Left ventricle myocardium superior (tissue), 1 donor: ENCODE results near the gene HEPH. TPM values are rescaled to one million over a fixed set of nuclear protein-coding genes. Genes with fewer than 3 reads are reported as not detected.
"Not testable (repeated sequence)": the region's sequence is repeated elsewhere in the genome, so short reads cannot be mapped to it uniquely, and the experiment has no call there.

ENCODE experiments used
- ATAC-seq: fragments of 200-7000 bp; cut with Tn5 transposase; one replicate; pipeline ENCODE4 v1.9.1; 2020; ENCODE audit warnings: mild to moderate bottlenecking, moderate library complexity
- DNase-seq: peaks from one replicate; pipeline ENCODE4 v3.0.0-alpha.2; 2020
- intact Hi-C: fragments of 100-400 bp; cut with micrococcal nuclease; formaldehyde crosslinking; loops from one replicate; pipeline ENCODE4 v1.11.0; 2022
- total RNA-seq: library from RNA; stranded (reverse); fragmentation: NEBNext Ultra II Directional; extraction: Animal tissue kit (Norgen Biotek cat#: 25700); gene quantifications from one replicate; pipeline ENCODE4 v1.2.1, GENCODE V29; 2021
- donor health status: DM: no; HTN: yes; CAD: no; lungs with severe emphysema.

HEPH gene
- total RNA-seq, 1 donor from 2014 or later = 11.8 TPM

DNA sequence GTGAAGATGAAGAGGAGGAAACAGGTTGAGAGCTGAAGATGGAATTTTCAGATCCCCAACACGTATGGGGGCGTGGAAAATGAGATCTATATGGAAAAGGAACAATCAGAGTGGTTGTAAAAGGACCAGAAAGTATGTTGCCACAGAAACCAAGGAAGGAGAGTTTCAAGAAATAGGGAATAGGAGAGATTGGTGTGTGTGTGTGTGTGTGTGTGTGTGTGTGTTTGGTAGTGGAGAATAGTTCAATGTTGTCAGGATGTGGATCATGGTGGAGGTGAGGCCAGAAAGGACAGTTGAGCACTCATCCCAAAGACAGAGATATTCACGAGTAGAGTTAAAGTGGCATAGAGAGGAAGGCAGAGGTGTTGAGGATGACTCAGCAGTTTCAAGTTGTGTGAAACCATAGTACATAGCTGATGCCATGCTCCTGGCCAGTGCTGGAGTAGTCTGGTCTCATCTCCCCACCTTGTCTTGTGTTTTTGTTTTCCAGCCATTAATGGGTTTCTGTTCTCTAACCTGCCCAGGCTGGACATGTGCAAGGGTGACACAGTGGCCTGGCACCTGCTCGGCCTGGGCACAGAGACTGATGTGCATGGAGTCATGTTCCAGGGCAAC is 36.1 kb downstream of the HEPH start:
- no peak for ATAC-seq
- intact Hi-C loops = no loop called here
- DNase-seq = no peak

DNA sequence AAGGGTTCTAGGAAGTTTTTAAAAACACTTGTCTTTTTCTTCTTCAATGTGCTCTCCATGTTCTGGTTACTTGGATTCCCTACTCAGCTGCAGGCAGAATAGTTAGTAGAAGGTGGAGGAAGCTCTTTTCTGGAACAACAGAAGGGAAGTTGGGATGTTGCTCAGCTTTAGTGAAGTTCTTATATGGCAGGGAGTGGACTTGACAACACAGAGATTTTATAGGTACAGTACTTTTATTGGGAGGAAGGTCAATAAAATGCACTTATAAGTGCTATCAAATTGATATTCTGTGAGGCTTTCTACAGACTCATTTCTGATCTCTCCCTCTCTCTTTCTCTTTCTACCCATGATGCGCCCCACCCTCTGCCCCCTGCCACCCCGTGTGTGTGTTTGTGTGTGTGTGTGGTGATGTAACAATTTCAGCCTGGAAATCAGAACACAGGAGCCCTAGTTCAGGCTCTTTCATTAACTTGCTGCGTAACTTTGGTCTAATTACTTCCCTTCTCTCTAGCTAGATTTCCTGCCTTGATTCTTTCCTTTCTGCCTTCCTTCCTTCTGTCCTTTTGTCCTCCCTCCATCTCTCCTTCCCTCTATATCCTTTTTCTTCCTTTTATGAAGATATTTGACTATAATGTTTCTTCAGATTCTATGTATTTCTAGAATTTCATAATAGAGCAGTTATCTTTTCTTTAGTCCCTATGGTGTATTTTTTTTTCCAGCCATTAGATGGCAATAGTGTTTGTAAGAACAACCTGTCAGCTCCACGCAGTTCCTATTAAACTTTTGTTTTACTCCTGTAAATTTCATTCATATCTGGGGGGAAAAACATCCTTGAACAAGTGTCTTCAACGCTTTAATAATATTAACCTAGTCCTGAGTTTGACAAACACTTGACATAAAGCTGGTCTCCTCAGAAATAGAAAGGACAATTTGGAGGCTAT is 37.1 kb downstream of the HEPH start:
- DNase-seq (no peak), ATAC-seq (no peak)
- intact Hi-C loops = no loop called here

DNA sequence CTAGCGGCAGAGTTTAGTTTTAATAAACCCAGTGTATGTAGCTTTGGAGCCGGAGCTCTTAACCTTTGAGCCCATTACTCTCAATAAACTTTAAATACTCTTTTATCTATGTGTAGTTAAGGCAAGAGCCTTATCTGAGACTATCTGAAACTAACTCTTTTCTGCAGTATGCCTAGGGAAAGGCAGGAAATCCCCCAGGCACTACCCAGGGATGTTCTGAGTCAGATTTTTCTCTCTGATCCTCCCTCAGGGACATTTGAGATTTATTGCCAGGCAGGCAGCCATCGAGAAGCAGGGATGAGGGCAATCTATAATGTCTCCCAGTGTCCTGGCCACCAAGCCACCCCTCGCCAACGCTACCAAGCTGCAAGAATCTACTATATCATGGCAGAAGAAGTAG is 39.1 kb downstream of the HEPH start:
- intact Hi-C loops = no loop called here
- no peak for DNase-seq
- no peak for ATAC-seq

- ATAC-seq (no peak), DNase-seq (no peak)
- intact Hi-C loops = no loop called here
These were observed 57.8 kb downstream of the HEPH start for GRCh38 chrX:66221856-66222255.

- ATAC-seq (no peak), DNase-seq (no peak)
- intact Hi-C loops = no loop called here
These were observed 68.2 kb downstream of the HEPH start for GRCh38 chrX:66232296-66232695.

- no peak for ATAC-seq
- intact Hi-C loops = no loop called here
- no peak for DNase-seq
These were observed 69.2 kb downstream of the HEPH start for GRCh38 chrX:66233209-66233608.

GRCh38 chrX:66233904-66234303 is 69.9 kb downstream of the HEPH start:
- DNase-seq, intact Hi-C loops, ATAC-seq: not testable (repeated sequence)

DNA sequence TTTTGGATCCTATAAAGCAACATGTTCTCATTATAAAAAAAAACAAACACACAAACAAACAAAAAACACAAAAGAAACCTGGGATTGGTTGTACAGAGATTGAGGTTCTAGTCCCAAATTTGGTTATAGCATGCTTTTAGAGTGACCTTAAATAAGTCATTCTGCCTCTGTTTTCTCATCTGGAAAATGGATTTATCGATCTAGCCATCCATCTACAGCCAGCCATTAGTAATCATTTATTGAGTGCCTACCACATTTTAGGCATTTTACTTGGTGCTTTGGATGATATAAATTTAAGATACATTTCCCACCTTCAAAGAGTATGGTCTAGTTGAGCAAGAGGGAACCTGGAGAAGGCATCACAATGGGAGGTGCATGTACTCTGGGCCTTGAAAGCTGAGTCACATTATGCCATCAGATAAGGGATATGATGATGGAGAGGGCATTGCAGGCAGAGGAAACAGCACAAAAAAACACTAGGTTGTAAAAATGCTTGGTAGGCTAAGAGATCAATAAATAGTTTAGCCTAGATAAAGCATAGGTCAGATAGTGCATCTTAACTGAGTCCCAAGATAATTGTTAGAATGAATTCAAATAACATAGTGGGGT is 91.4 kb downstream of the HEPH start:
- intact Hi-C loops = no loop called here
- DNase-seq (no peak), ATAC-seq (no peak)

GRCh38 chrX:66262807-66263206 is 98.8 kb downstream of the HEPH start:
- intact Hi-C loops = no loop called here
- no peak for ATAC-seq
- no peak for DNase-seq

Other genes with a start within 250 kb of the HEPH start
- 42.1 TPM for gene VSIG4, start 124.2 kb upstream of the HEPH start, total RNA-seq